HCEC 1CT (cell line): ENCODE measurements around the gene MRPL23.

Experiments
- DNase-seq: peaks from one replicate; pipeline ENCODE4 v3.0.0-alpha.2; 2017

Gene MRPL23

GRCh38 chr11:1959786-1960185 lies 12.7 kb downstream of the MRPL23 start:
- no peak for DNase-seq

DNA sequence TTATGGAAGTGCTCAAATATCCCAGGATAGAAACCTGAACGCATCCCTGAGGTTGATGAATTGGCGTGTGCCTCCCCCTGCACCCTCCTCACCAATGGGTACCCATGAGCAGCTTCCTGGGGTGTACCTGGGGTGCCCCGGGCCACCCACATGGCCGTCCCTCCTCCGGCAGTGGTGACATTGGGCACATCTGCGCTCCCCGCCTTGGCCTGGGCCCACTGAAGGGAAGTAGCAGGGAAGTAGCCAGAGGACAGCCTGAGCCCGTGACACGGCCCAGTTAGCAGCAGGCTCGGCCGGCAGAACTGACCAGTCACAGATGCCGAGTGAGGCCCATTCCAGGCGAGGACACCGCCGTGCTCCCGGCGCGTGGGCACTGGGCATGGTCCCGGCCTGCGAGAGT lies 16.7 kb downstream of the MRPL23 start:
- no peak for DNase-seq

DNA sequence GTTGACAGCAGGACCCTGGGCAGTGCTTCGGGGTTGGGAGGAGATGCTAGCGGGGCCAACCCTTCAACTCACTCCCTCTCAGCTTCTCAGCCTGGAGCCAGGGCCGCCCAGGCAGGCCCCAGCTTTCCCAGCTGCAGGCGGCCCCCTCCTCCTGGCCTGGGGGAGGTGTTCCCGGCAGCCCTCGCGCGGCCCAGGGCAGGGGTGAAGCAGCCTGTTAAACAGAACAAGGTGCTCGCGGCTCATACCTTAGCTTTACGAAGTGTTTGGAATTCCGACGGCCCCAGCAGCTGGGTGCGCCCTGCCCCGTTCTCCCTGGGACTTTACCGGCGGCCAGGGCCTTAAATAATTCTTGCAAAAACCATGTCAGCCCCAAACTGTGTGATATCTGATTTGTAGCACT lies 17.2 kb downstream of the MRPL23 start:
- DNase-seq = no peak

GRCh38 chr11:1964955-1965354 lies 17.8 kb downstream of the MRPL23 start:
- no peak for DNase-seq

DNA sequence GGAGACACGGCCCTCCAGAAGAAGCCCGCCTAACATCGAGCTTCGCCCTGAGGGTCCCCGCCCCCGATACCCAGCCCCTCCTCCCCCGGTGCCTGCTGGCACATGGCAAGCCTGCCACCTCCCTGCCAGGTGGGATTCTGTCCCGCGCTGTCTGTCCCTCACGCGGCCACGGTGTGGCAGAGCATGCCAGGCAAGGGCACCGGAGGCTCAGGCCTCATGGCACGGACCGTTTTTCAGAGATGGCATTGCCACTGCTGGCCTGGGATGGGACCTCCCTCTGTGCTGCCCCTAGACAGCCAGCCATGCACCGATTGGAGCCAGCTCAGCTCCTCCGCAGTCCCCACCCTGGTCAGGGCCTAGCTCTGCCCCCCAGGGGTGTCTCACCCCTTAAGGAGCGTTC lies 19.4 kb downstream of the MRPL23 start:
- DNase-seq = no peak

- DNase-seq = no peak
Measured at GRCh38 chr11:1967641-1968225, 20.6 kb downstream of the MRPL23 start.

DNA sequence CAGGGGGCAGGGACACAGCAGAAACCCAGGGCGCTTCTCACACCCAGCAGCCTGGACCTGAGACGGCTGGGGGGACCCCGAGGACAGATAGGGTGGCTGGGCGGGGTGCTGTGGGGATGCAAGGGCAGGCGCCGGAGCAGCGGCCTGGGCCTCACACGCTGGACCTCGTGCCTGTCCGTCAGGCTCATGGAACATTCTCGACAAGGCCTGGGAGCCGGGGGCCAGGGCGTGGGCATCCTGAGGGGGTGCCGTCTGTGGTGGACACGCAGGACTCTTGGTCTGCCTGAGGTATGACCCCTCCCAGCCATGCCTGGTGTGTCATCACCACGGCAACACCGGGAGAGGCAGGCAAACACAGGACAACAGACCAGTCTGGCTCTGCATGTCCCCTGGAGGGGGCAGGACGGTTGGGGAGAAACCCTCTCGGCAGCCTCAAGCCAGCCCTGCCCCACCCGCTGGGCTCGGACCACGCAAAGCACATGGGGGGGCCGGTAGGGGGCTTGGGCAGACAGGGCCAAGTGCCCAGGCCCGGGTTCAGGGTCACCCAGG lies 21.4 kb downstream of the MRPL23 start:
- no peak for DNase-seq

- no peak for DNase-seq
Measured at GRCh38 chr11:1969035-1969434, 21.9 kb downstream of the MRPL23 start.

- no peak for DNase-seq
Measured at GRCh38 chr11:1969776-1970175, 22.6 kb downstream of the MRPL23 start.

DNA sequence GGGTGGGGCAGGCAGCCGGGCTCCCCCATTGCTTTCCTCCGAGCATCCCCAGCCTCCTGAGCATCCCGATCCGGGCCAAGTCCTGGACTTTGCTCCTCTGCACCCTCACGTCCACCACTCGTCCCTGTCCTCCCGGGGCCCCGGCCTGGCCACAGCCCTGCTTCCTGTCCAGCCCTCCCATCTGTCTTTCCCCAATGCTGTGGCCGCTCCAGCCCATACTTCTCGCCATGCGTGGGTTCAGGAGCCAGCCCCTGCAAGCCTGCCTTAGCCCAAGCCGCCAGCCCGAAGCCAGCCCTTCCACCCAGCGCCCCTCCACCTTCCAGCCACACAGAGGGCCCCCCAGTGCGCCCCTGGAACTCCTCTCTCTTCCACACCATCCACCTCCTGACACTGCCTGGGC lies 23.8 kb downstream of the MRPL23 start:
- no peak for DNase-seq

DNA sequence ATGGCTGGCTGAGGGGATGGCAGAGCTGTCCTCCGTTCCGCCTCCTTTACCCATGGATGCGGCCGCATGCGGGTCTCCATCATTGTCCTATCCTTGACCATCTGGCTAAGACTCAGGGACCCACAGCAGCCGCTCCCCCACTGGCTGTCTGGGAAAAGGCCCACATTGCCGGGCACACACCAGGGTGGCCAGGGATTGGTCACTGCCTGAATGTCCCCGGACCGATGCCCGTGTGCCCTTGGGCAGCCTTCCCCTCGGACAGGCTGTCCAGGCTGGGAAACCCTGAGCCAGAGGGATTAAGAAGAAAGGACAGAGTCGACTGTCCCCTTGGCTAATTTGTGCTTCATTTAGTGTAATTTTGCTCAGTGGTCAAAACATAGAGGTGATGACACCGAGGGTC lies 28.1 kb downstream of the MRPL23 start:
- DNase-seq = no peak

- DNase-seq = no peak
Measured at GRCh38 chr11:1978720-1979473, 31.8 kb downstream of the MRPL23 start.

DNA sequence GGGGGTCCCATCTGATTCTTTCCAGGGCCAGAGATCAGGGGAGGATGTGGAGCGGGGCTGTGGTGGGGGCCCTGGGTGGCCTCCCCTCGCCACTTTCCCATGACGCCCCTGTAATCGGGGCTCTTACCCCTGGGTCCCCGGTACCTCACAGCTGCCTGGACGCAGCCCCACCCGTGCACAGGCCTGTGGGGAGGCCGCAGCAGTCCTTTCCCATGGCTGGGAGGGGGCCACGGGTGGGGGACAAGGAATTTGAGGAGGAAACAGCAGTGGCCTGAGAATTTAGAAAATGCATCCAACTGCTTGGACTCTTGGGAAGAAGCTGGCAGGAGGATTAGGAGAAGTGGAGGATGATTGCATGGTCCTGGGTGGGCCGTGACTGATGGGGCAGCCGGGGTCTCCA lies 32.5 kb downstream of the MRPL23 start:
- no peak for DNase-seq

DNA sequence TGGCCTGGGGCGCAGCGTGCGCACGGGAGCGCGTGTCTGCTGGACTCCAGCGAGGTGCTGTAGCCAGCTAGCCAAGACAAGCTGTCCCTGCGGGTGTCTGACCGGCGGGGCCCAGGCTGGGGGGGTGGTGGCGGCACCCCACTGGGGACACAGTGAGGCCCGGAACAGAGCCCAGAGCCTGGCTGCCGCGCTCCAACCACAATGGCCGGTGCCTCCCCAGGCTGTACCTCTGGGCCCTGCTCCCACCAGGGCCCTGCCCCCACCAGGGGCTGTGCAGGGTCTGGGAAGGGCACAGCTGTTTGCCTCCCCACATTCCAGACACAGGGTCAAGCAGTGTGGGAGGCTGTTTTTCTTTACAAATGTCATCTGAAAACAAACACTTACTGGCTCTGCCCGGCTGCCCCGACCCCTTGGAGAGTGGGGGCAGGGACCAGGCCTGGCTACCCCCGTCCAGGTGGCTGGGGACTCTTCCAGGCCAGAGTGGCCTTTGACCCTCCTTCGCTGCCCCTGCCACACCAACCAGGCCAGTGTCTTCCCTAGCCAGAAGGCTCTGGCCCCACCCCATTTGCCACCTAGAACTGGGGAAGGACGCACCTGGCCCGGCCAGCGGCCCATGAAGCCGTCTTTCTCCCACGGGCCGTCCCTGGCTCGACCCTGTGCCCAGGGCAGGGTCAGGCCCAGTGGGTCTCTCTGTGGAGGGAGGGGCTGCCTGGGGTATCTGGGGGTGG lies 35.9 kb downstream of the MRPL23 start:
- no peak for DNase-seq

DNA sequence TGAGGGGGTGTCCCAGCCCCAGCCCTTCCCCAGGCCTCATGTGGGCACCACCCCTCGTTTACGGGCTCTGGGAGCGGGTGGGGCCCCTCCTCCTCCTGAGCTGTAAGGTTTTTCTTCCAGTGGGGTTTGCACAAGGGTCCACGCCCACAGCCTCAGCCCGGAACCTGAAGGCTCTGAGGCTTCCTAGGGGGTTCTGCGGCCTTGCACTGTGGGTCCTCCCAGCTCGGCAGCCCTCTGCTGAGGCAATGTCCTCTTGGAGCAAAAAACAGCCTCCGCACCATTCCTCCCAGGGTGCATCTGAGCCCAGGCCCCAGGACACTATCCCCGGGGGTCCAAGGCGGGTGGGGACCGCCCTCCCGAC lies 36.4 kb downstream of the MRPL23 start:
- no peak for DNase-seq

DNA sequence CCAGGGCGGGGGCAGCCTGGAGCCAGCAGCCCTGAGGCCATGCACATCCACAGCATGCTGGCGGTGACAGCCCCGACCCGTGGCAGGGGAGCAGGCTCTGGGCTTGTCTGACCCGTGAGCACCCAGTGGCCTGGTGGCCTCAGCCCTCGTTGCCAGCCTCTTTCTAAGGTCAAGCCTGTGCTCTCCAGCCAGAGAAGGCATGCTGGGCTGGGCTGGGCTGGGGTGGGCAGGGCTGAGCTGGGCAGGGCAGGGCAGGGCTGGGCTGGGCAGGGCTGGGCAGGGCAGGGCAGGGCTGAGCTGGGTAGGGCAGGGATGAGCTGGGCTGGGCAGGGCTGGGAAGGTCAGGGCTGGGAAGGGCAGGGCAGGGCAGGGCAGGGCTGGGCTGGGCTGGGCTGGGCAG lies 39.9 kb downstream of the MRPL23 start:
- DNase-seq = no peak

GRCh38 chr11:1988174-1988573 lies 41.0 kb downstream of the MRPL23 start:
- DNase-seq = no peak

- no peak for DNase-seq
Measured at GRCh38 chr11:1988667-1989317, 41.7 kb downstream of the MRPL23 start.

DNA sequence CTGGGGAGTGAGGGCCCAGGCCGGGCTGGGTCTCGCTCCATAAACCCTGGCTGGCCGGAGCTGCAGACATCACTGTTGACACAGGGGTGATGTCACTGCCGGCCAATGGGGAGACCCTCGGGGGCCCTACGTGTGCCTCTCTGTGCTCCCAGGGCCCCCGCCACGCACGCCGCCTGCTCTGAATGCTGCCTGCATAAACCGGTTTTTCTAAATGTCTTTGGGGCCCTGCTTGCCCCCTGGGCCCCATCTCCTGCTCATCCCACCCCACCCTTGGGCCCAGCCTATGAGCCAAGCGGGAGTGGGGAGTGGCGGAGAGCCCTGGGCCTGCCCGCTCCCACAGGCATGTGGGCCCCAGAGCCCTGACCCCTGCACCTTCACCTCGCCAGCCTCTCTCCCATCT lies 42.8 kb downstream of the MRPL23 start:
- DNase-seq = no peak

GRCh38 chr11:1990872-1991578 lies 43.9 kb downstream of the MRPL23 start:
- DNase-seq = no peak

DNA sequence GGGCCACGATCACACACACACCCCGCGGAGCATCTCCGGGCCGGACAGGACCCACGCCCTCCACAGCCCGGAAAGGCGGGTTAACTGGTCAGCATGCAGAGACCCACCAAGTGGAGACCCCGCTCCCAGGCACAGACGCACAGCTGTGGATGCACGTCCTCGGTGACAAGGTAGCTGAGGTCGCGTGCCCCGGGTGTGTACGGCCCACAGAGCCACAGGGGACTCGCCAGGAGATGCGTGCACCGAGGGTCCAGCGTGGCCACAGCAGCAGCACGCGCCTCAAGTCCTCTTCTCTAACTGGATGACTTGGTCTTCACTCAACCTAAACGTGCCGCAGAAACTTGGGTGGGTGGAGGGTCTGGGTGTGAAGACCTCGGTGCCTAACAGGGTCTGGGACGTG lies 45.0 kb downstream of the MRPL23 start:
- no peak for DNase-seq

DNA sequence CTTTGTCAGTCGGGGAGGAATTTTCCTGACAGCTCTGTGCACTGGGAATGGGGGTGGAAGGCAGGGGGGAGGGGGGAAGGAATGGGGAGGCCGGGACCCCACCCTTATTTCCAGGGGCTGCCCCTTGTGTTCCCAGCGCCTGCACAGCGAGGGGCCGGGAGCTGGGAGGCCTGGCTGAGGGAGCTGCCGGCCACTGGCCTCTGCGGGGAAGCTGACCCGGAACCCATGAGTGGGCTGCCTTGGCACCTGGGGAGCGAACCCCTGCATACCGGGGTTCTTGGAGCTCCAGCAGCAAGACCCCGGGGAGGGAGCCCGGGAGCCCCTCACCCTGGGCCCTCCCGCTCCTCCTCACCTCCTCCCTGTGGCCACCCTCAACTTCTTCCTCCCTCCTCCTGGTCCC lies 47.0 kb downstream of the MRPL23 start:
- no peak for DNase-seq

DNA sequence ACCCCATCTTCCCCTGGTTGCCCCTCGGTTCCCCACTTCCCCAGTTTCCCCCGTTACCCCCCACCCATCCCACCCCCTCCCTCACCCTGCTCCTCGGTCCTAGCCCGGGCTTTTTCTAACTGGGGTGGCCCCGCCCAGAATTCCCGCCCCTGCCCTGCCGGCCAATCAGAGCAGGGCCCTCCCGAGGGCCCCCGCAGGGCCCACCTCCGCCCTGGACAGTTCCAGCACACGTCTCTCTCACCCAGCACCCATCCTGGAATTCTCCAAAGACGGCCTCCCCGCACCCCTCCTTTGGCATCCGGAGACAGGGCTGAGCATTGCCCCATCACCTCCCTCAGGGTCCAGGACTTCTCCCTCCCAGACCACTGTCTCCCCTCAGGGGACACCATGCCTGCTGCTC lies 50.6 kb downstream of the MRPL23 start, which contains the start of gene H19:
H19 (minus strand) TSS at position 88 of the 400 bp plus-strand sequence.
- no peak for DNase-seq
